M059J (cell line): ENCODE measurements around the gene ECE2. TPM values are rescaled to one million over a fixed set of nuclear protein-coding genes. Genes with fewer than 3 reads are reported as not detected.
"Not testable (repeated sequence)": the region's sequence is repeated elsewhere in the genome, so short reads cannot be mapped to it uniquely, and the experiment has no call there.

Experiments used
- DNase-seq: peaks from one replicate; pipeline ENCODE4 v3.0.0-alpha.2; 2012; ENCODE audit warnings: low read depth
- total RNA-seq: library from RNA; depleted of rRNA; stranded (reverse); fragments of >200 nt; shearing (Covaris generic); gene quantifications from 2 replicates; pipeline ENCODE4 v1.2.3, GENCODE V29; 2014; rRNA removed

ECE2 gene
- total RNA-seq, 1 experiment from 2014 or later, result not detected

GRCh38 chr3:184336547-184337398 lies 61.0 kb downstream of the ECE2 start:
- peak; percentile 55 for DNase-seq

GRCh38 chr3:184337399-184337714 lies 61.5 kb downstream of the ECE2 start, which contains the start of gene FAM131A:
Gene FAM131A, plus strand, starts transcription at chr3:184337600. Its CDS starts 31 bp downstream, at chr3:184337631.
- no peak for DNase-seq

- no peak for DNase-seq
These were observed 62.2 kb downstream of the ECE2 start for GRCh38 chr3:184337981-184338380.

- no peak for DNase-seq
These were observed 62.7 kb downstream of the ECE2 start for GRCh38 chr3:184338511-184338945.

GRCh38 chr3:184339001-184339400 lies 63.2 kb downstream of the ECE2 start:
- DNase-seq, result no peak

- not testable (repeated sequence) for DNase-seq
These were observed 63.8 kb downstream of the ECE2 start for GRCh38 chr3:184339451-184340135.

- no peak for DNase-seq
These were observed 66.1 kb downstream of the ECE2 start for GRCh38 chr3:184341925-184342324.

Other genes starting within 250 kb of the ECE2 start
- not detected in 2 replicates for gene HTR3D, start 244.3 kb upstream of the ECE2 start, total RNA-seq
- 0.30 and 0.47 TPM in 2 replicates for gene HTR3C, start 223.0 kb upstream of the ECE2 start, total RNA-seq
- gene HTR3E, start 179.0 kb upstream of the ECE2 start, total RNA-seq, result not detected in 2 replicates
- gene EIF2B5, start 140.7 kb upstream of the ECE2 start, total RNA-seq, result 29.4 and 43.6 TPM in 2 replicates
- gene DVL3, start 120.6 kb upstream of the ECE2 start, total RNA-seq, result 21.2 and 30.3 TPM in 2 replicates
- 676 and 795 TPM in 2 replicates for gene AP2M1, start 101.2 kb upstream of the ECE2 start, total RNA-seq
- gene ABCF3, start 89.8 kb upstream of the ECE2 start, total RNA-seq, result 27.4 and 43.4 TPM in 2 replicates
- gene VWA5B2, start 46.4 kb upstream of the ECE2 start, total RNA-seq, result not detected in 2 replicates
- gene ALG3, start 27.1 kb upstream of the ECE2 start, total RNA-seq, result 127 and 132 TPM in 2 replicates
- gene EEF1AKMT4, start 26.4 kb upstream of the ECE2 start, total RNA-seq, result 9.7 and 9.9 TPM in 2 replicates
- gene CAMK2N2, start 14.5 kb upstream of the ECE2 start, total RNA-seq, result 1.1 TPM in 1 of 2 replicates, not detected in the other
- 902 and 1,026 TPM in 2 replicates for gene PSMD2, start 23.2 kb downstream of the ECE2 start, total RNA-seq
- gene EIF4G1, start 38.6 kb downstream of the ECE2 start, total RNA-seq, result 231 and 422 TPM in 2 replicates
- gene FAM131A, start 61.6 kb downstream of the ECE2 start, total RNA-seq, result 14.1 and 24.6 TPM in 2 replicates
- gene CLCN2, start 85.6 kb downstream of the ECE2 start, total RNA-seq, result 2.5 and 4.9 TPM in 2 replicates
- gene POLR2H, start 85.7 kb downstream of the ECE2 start, total RNA-seq, result 162 and 196 TPM in 2 replicates
- not detected in 2 replicates for gene THPO, start 102.2 kb downstream of the ECE2 start, total RNA-seq
- gene CHRD, start 104.0 kb downstream of the ECE2 start, total RNA-seq, result 0.42 TPM in 1 of 2 replicates, not detected in the other